Measurements from ENCODE around the gene DAB1.

DAB1 gene

GRCh38 chr1:57410508-57410907 lies 13.4 kb downstream of the DAB1 start:
- DNase-seq: no peak

- DNase-seq: no peak
These were observed 15.9 kb downstream of the DAB1 start for GRCh38 chr1:57407928-57408327.

- no peak for DNase-seq
These were observed 17.4 kb downstream of the DAB1 start for GRCh38 chr1:57406428-57406970.

- no peak for DNase-seq
These were observed 19.0 kb downstream of the DAB1 start for GRCh38 chr1:57404884-57405283.

DNA sequence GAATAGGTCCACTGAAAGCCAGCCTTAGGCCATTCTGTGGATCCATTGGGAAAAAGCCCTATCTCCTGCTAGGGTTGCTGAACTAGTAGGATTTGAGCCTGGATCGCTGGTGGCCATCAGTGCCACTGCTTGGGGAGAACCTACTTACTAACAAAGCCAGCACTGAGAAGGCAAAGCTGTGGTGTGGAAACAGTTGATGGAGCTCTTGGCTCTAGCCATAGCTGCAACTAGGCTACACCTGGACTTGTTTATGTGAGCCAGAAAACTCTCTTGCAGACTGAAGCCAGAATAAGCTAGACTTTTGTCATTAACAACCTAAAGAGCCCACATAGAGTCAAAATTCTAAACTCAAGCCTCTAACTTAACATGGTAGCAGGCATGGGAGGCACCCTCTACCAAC lies 20.7 kb downstream of the DAB1 start:
- no peak for DNase-seq

- DNase-seq: no peak
These were observed 22.2 kb downstream of the DAB1 start for GRCh38 chr1:57401671-57402070.

DNA sequence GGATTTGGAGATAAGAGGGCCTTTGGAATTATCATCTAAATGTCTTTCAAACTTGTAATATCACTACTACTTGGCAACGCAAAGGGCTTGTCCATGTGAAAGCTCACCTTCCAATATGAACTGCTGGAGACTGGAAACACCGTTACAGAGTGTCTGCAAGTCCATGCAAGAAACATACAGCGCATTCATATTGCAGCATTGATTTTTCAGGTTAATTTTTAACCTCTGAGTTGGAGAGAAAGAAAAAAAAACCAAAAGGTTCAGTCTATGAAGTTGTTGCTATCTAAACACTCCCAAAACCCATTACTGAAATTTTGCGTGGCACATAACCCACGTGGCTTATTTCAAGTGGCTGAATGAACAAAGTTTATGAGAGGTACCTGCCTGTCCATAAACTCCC lies 23.8 kb downstream of the DAB1 start:
- DNase-seq: no peak

GRCh38 chr1:57393058-57393584 lies 30.7 kb downstream of the DAB1 start:
- no peak for DNase-seq

- DNase-seq: no peak
These were observed 38.5 kb downstream of the DAB1 start for GRCh38 chr1:57385336-57385735.

DNA sequence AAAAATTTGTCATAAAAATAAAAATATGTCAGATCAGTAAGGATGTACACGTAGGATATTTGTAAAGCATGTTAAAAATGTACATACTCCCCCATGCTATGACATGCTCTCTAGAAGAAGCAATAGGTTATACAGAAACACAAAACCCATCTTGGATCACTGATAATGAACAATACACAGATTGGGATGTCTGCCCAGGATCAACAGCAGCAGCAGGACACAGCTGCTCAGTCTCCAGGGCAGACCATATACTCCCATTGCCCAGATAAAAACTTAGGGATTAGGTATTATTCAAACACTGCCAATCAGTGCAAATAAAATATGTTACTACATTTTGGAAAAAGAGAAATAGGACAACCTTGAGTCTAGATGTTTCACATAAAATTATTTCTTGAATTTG lies 39.0 kb downstream of the DAB1 start:
- no peak for DNase-seq

DNA sequence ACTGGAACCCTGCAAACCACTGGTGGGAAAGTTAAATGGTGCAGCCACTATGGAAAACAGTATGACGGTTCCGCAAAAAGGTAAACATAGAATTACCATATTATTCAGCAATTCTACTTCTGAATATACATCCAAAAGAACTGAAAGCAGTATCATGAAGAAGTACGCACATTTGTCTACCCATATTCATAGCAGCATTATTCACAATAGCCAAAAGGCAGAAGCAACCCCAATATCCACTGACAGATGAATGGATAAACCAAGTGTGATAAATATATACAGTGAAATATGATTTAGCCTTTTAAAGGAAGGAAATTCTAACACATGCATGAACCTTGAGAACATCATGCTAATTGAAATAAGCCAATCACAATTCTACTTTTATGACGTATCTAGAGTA lies 39.6 kb downstream of the DAB1 start:
- no peak for DNase-seq

DNA sequence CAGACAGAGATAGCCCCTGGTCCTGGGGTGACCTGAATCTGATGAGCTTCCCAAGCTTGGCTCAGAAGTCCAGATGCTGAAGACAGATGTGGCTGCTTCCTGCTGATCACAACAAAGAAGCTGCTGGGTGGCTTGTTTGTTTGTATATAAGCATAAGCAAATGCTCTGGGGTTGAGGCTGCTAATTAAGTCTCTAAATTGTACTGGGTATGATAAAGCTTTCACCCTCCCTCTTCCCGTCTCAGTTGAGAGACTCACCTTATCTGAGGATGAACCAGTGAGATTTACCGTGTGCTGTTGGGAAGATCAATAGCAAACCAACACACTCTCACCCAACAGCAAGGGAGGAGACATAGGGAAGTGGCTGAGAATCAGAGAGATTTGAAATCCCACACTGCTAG lies 42.0 kb downstream of the DAB1 start:
- DNase-seq: no peak

GRCh38 chr1:57381426-57381825 lies 42.4 kb downstream of the DAB1 start:
- DNase-seq: no peak

- no peak for DNase-seq
These were observed 42.9 kb downstream of the DAB1 start for GRCh38 chr1:57380923-57381322.

GRCh38 chr1:57378534-57378933 lies 45.3 kb downstream of the DAB1 start:
- no peak for DNase-seq

GRCh38 chr1:57377339-57378139 lies 46.3 kb downstream of the DAB1 start:
- no peak for DNase-seq

GRCh38 chr1:57376041-57376440 lies 47.8 kb downstream of the DAB1 start:
- DNase-seq: no peak

- no peak for DNase-seq
These were observed 54.0 kb downstream of the DAB1 start for GRCh38 chr1:57369889-57370288.

DNA sequence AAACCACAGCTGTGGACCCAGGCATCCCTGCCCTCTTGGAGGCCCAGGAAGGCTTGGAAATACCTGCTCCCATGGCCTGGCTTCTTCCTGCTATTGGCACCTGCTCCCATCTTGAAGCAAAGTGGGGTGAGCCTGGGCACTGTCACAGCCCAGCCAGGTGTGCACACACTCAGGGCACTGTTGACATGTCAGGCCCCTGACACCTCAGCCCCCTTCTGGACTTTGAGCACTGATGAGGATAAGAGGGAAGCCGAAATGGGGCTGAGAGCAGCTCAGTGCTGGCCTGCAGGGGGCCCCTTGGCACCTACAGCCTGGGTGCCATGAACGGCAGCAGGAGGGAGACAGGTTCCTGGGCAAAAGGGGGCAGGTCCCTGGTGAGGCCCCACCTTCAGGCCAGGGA lies 55.9 kb downstream of the DAB1 start:
- DNase-seq: no peak

GRCh38 chr1:57363643-57364042 lies 60.2 kb downstream of the DAB1 start:
- no peak for DNase-seq

DNA sequence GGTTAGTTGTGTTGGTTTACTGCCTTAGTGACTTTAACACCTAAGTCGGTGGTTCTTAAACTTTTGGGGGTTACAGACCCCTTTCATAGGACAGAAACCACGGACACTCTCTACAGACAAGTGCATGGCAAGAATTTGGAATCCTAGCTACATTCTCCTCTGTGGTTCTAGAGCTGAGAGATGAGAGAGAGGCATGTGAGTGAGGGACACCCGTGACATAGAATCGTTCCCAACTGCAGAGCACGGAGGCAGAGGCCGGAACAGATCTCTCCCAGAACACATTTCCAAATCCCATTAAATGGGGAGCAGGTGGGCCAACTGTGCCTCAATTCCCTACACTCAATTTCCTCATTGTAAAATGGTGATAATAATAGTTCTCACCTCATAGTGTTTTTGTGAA lies 60.7 kb downstream of the DAB1 start:
- DNase-seq: no peak

DNA sequence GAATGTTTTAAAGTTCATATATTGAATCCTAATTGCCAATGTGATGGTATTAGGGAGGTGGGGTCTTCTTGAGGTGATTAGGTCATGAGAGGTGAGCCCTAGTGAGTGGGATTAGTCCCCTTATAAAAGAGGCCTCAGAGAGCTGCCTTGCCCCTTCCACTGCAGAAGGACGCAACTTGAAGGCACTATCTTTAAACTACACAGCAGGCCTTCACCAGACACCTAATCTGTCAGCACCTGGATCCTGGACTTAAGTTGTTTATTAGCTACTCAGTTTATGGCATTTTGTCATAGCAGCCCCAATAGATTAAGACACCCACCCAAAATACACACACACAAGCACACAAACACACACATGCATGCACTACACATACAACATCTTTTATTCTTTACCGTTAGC lies 61.4 kb downstream of the DAB1 start:
- DNase-seq: no peak

GRCh38 chr1:57361516-57361915 lies 62.3 kb downstream of the DAB1 start:
- DNase-seq: no peak

- no peak for DNase-seq
These were observed 62.9 kb downstream of the DAB1 start for GRCh38 chr1:57360846-57361407.
